Spleen (tissue), 11 donors: ENCODE data around the gene GPR35. TPM values are rescaled to one million over a fixed set of nuclear protein-coding genes. Genes with fewer than 3 reads are reported as not detected.
A peak's percentile ranks its signal among the peaks of the same experiment; 100 is the strongest.

Experiments
- DNase-seq: peaks from one replicate; pipeline ENCODE4 v3.0.0-alpha.2; 2020
- H3K27ac ChIP-seq, 8 donors: fragments of 200-600 bp; sonication (generic) in 7 of 8; 1 replicate in 4 of 8; 2 replicates in 4 of 8; pipeline versions ENCODE4 v1.5.0 to v1.8.0; 2016 to 2021; ENCODE audit warnings: inconsistent platforms in 4 of 8, mild to moderate bottlenecking in 4 of 8, moderate library complexity in 1 of 8
- H3K27me3 ChIP-seq, 7 donors: fragments of 200-600 bp; sonication (generic) in 6 of 7; replicated peaks in 1 of 7; 1 replicate in 4 of 7; 2 replicates in 3 of 7; pipeline versions ENCODE4 v1.5.0 to v1.8.0; 2016 to 2021; ENCODE audit warnings: inconsistent platforms in 3 of 7, mild to moderate bottlenecking in 1 of 7
- H3K36me3 ChIP-seq, 6 donors: fragments of 200-600 bp; sonication (generic) in 5 of 6; 1 replicate in 4 of 6; 2 replicates in 2 of 6; pipeline versions ENCODE4 v1.5.0 to v1.8.0; 2016 to 2021; ENCODE audit warnings: inconsistent platforms in 2 of 6
- H3K4me1 ChIP-seq, 6 donors: fragments of 200-600 bp; sonication (generic) in 5 of 6; 1 replicate in 3 of 6; 2 replicates in 3 of 6; pipeline versions ENCODE4 v1.5.0 to v1.8.0; 2016 to 2021; ENCODE audit warnings: inconsistent platforms in 3 of 6
- H3K4me3 ChIP-seq, 8 donors: fragments of 200-600 bp; sonication (generic) in 7 of 8; 1 replicate in 4 of 8; 2 replicates in 4 of 8; pipeline versions ENCODE4 v1.5.0 to v1.8.0; 2016 to 2021; ENCODE audit warnings: inconsistent platforms in 4 of 8, mild to moderate bottlenecking in 4 of 8, moderate library complexity in 2 of 8
- H3K9me3 ChIP-seq, 8 donors: fragments of 200-600 bp; sonication (generic) in 7 of 8; 1 replicate in 4 of 8; 2 replicates in 4 of 8; pipeline versions ENCODE4 v1.5.0 to v1.8.0; 2016 to 2021; ENCODE audit warnings: inconsistent platforms in 4 of 8
- POLR2A ChIP-seq, 3 donors: fragments of 450-650 bp; IDR thresholded peaks; one replicate each; pipeline ENCODE4 v1.5.1; 2017; ENCODE audit warnings: antibody characterized with exemption in 3 of 3, mild to moderate bottlenecking in 1 of 3
- POLR2AphosphoS5 ChIP-seq, 3 donors: sonication (generic); formaldehyde crosslinking; IDR thresholded peaks; one replicate each; pipeline ENCODE4 v1.5.1; 2017; ENCODE audit warnings: antibody characterized with exemption in 3 of 3
- WGBS, 5 donors: extraction: QIAGEN DNeasy Blood & Tissue Kit in 3 of 5; methylation state at CpG; one replicate each; pipeline versions ENCODE4 v1.1.5 to v1.1.7; 2013 to 2018; 5-methylcytosine and 5-hydroxymethylcytosine counted together
- intact Hi-C: fragments of 100-400 bp; cut with DNase I; formaldehyde crosslinking; loops from one replicate; pipeline ENCODE4 v1.15.0; 2023; ENCODE audit warnings: low total_unique reads
- polyA plus RNA-seq, 3 donors: library from polyadenylated mRNA; stranded (reverse); fragments of 200-250 nt; gene quantifications; one replicate each; pipeline ENCODE4 v1.2.1, GENCODE V29; 2013
- total RNA-seq, 7 donors: library from RNA; depleted of rRNA in 3 of 7; stranded (reverse); fragments of >200 nt in 3 of 7; fragmentation: NEBNext Ultra II Directional in 4 of 7; extraction: Animal tissue kit (Norgen Biotek cat#: 25700) in 4 of 7; gene quantifications; one replicate each; pipeline versions ENCODE4 v1.1.0 to v1.2.1, GENCODE V29; 2016 to 2021
- TF ChIP-seq, protein P1 (sequence below), 11 experiments: fragments of 200-600 bp in 7 of 11; fragments of 450-650 bp in 4 of 11; sonication (generic) in 4 of 11; IDR thresholded peaks in 8 of 11; conservative IDR thresholded peaks in 3 of 11; 1 replicate in 7 of 11; 2 replicates in 4 of 11; pipeline versions ENCODE4 v1.4.0 to v1.8.0; 2016 to 2021; ENCODE audit warnings: antibody characterized with exemption in 11 of 11, inconsistent platforms in 4 of 11, mild to moderate bottlenecking in 1 of 11
- donor health status: healthy with polysubstance abuse.
- donor health status: DM: no; HTN: no; CAD: no; lungs with moderate emphysema.
- donor health status: DM: no; HTN: no; CAD: no.
- donor health status: Bipolar disorder and iron deficiency.
- donor health status: healthy.
- donor health status: DM: no; HTN: no; CAD: no.
- donor health status: DM: yes; HTN: yes; CAD: no.

GPR35 gene
- total and polyA plus RNA-seq, 10 donors: 7.4 to 25.3 (median 18.3) TPM

DNA sequence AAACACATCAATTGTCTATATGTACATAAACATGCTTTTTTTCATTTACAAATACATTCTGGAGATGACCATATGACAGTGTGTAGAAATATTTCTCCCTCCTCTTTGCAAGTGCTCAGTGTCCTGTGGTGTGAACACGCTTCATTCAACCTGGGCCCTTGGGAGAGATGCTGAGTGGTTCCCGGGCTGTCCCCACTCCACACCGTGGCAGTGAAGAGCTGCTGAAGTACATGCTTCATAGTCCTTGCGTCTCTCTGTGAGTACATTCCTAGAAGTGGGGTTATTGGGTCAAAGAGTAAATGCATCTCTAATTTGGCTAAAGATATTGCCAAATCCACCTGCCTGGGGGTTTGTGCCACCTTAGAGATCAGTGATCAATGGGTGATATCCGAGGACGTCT is 6.5 kb upstream of the GPR35 start:
- no peak overlapping the region for H3K27ac ChIP-seq
- H3K27me3 ChIP-seq: peaks cover 0 to 4% (median 0%) of the 10 kb centered on the region in 7 donors
- H3K4me3 ChIP-seq: no peak overlapping the region
- peaks cover 3 to 45% (median 42%) of the 10 kb centered on the region in 6 donors for H3K4me1 ChIP-seq
- DNase-seq: no peak
- peaks cover 0 to 19% (median 0%) of the 10 kb centered on the region in 6 donors for H3K36me3 ChIP-seq
- H3K9me3 ChIP-seq: peaks cover 0 to 15% (median 10%) of the 10 kb centered on the region in 8 donors
- no peak for TF ChIP-seq POLR2A (IDR thresholded peaks at IDR 0.05)
- intact Hi-C loops: no loop called here
- WGBS, 5 donors: 79 to 94% (median 80%) methylated on average over 6 of the region's 6 CpGs

DNA sequence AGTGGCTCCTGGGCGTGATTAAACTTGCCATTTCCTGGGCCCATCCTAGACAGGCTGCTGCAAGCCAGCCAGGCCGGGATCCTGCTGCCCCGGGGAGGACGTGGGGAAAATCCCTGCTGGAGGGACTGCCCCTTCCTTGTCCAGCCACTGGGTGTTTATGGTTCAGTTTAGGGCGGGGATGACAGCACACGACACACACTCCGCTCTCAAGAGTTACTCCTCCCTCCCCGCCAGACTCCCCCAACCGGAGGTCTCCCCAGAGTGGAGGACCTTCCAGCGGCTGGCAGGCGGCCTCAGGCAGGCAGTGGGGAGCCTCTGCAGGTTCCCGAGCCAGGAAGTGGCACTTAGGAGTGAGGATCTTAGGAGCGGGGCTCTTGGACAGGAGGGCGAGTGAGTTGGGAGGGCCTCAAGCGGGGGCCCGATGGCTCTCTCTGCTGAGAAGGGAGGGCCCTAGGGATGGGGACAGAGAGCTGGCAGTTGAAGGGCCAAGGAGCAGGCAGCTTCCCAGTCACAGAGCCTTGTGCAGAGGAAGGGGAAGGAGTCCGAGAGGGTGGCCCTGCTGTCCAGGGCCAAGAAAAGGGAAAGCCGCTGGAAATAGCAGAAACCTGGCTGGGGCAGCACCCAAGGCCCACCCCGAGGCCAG is 5.7 kb upstream of the GPR35 start:
- H3K27me3 ChIP-seq: peaks cover 0 to 4% (median 0%) of the 10 kb centered on the region in 7 donors
- TF ChIP-seq, protein P1, sequence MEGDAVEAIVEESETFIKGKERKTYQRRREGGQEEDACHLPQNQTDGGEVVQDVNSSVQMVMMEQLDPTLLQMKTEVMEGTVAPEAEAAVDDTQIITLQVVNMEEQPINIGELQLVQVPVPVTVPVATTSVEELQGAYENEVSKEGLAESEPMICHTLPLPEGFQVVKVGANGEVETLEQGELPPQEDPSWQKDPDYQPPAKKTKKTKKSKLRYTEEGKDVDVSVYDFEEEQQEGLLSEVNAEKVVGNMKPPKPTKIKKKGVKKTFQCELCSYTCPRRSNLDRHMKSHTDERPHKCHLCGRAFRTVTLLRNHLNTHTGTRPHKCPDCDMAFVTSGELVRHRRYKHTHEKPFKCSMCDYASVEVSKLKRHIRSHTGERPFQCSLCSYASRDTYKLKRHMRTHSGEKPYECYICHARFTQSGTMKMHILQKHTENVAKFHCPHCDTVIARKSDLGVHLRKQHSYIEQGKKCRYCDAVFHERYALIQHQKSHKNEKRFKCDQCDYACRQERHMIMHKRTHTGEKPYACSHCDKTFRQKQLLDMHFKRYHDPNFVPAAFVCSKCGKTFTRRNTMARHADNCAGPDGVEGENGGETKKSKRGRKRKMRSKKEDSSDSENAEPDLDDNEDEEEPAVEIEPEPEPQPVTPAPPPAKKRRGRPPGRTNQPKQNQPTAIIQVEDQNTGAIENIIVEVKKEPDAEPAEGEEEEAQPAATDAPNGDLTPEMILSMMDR (IDR thresholded peaks at IDR 0.05 in 8 of 11, conservative IDR thresholded peaks at IDR 0.05 in 3 of 11): no peak
- TF ChIP-seq POLR2AphosphoS5 (IDR thresholded peaks at IDR 0.05) (no peak), POLR2A (IDR thresholded peaks at IDR 0.05) (no peak)
- H3K9me3 ChIP-seq: peaks cover 0 to 15% (median 10%) of the 10 kb centered on the region in 8 donors
- peak; percentile 68 for DNase-seq
- no peak overlapping the region for H3K4me3 ChIP-seq
- peaks cover 0 to 19% (median 0%) of the 10 kb centered on the region in 6 donors for H3K36me3 ChIP-seq
- H3K4me1 ChIP-seq: peaks cover 3 to 54% (median 49%) of the 10 kb centered on the region in 6 donors
- no peak overlapping the region for H3K27ac ChIP-seq
- WGBS, 5 donors: 72 to 77% (median 75%) methylated on average over 19 of the region's 19 CpGs
- intact Hi-C loops: no loop called here

GRCh38 chr2:240620149-240620731 is 5.0 kb upstream of the GPR35 start:
- H3K27ac ChIP-seq: peak overlapping the region in 3 of 8 donors; percentile 75 to 85 (median 82)
- H3K36me3 ChIP-seq: peaks cover 0 to 19% (median 0%) of the 10 kb centered on the region in 6 donors
- TF ChIP-seq, protein P1 (IDR thresholded peaks at IDR 0.05 in 8 of 11, conservative IDR thresholded peaks at IDR 0.05 in 3 of 11): no peak
- no peak for TF ChIP-seq POLR2A (IDR thresholded peaks at IDR 0.05)
- TF ChIP-seq POLR2AphosphoS5 (IDR thresholded peaks at IDR 0.05): no peak
- intact Hi-C loops: no loop called here
- peaks cover 3 to 60% (median 55%) of the 10 kb centered on the region in 6 donors for H3K4me1 ChIP-seq
- WGBS, 5 donors: 86 to 97% (median 91%) methylated on average over 11 to 13 of the region's 13 CpGs
- H3K9me3 ChIP-seq: peaks cover 0 to 15% (median 10%) of the 10 kb centered on the region in 8 donors
- no peak overlapping the region for H3K4me3 ChIP-seq
- DNase-seq: peak; percentile 74
- H3K27me3 ChIP-seq: peaks cover 0 to 4% (median 0%) of the 10 kb centered on the region in 7 donors

DNA sequence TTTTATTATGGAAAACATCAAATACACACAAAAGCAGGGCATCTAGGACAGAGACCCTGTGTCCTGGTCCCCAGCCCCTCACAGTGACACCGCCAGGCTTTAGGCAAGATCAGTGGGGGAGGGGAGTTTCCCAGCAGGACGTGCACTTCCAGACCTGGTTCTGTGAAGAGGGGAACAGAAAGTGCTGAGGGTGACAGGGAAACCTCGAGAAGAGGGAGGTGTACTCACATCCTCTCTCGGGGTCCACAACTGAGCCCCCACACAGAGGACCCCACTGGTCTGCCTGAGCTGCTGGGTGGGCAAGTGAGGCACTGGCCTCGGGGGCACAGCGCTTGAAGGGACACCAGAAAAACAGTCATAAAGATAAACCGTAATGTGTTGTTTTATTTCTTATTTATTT is 4.4 kb upstream of the GPR35 start:
- peaks cover 0 to 15% (median 10%) of the 10 kb centered on the region in 8 donors for H3K9me3 ChIP-seq
- peak overlapping the region; percentile 2 to 85 (median 48) for H3K27ac ChIP-seq
- intact Hi-C loops: no loop called here
- H3K4me1 ChIP-seq: peaks cover 3 to 64% (median 58%) of the 10 kb centered on the region in 6 donors
- TF ChIP-seq POLR2AphosphoS5 (IDR thresholded peaks at IDR 0.05) (no peak), POLR2A (IDR thresholded peaks at IDR 0.05) (no peak)
- TF ChIP-seq, protein P1 (IDR thresholded peaks at IDR 0.05 in 8 of 11, conservative IDR thresholded peaks at IDR 0.05 in 3 of 11): no peak
- H3K4me3 ChIP-seq: no peak overlapping the region
- H3K36me3 ChIP-seq: peaks cover 0 to 19% (median 0%) of the 10 kb centered on the region in 6 donors
- DNase-seq: no peak
- 49 to 66% (median 61%) methylated on average over 7 of the region's 7 CpGs for WGBS, 5 donors
- peaks cover 0 to 4% (median 0%) of the 10 kb centered on the region in 7 donors for H3K27me3 ChIP-seq
